Natural killer cell (primary cell): ENCODE measurements around the gene RTN4R. TPM values are rescaled to one million over a fixed set of nuclear protein-coding genes. Genes with fewer than 3 reads are reported as not detected.
A peak's percentile ranks its signal among the peaks of the same experiment; 100 is the strongest.

ENCODE experiments used
- ATAC-seq, 3 donors: fragments of 150-1000 bp in 2 of 3; fragments of 200-7000 bp in 1 of 3; cut with Tn5 transposase; 1 replicate in 1 of 3; 2 replicates in 2 of 3; pipeline ENCODE4 v1.10.0; 2021; ENCODE audit warnings: mild to moderate bottlenecking in 2 of 3, moderate library complexity in 2 of 3
- DNase-seq, 2 donors: peaks; one replicate each; pipeline versions ENCODE4 v3.0.0 to v3.0.0-alpha.2; 2013 to 2021; ENCODE audit warnings: mixed read lengths in 1 of 2
- H3K27ac ChIP-seq: one replicate; pipeline ENCODE4 v1.5.1; 2013; ENCODE audit warnings: mild to moderate bottlenecking, low read length
- H3K27me3 ChIP-seq: one replicate; pipeline ENCODE4 v1.6.1; 2013; ENCODE audit warnings: low read length; ENCODE audit not compliant: control insufficient read depth, insufficient read depth
- H3K36me3 ChIP-seq: one replicate; pipeline ENCODE4 v1.6.1; 2013; ENCODE audit warnings: low read length; ENCODE audit not compliant: control insufficient read depth, insufficient read depth
- H3K4me1 ChIP-seq: one replicate; pipeline ENCODE4 v1.6.1; 2013; ENCODE audit warnings: low read length; ENCODE audit not compliant: control insufficient read depth, insufficient read depth
- H3K4me3 ChIP-seq: one replicate; pipeline ENCODE4 v1.5.1; 2013; ENCODE audit warnings: low read length
- H3K9me3 ChIP-seq: one replicate; pipeline ENCODE4 v1.6.1; 2013; ENCODE audit warnings: low read length; ENCODE audit not compliant: control insufficient read depth, insufficient read depth
- H3K27ac Mint-ChIP-seq, 2 donors: one replicate each; pipeline ENCODE4 v1.8.0; 2022; ENCODE audit warnings: mild to moderate bottlenecking in 2 of 2, mixed read lengths in 2 of 2, moderate library complexity in 1 of 2
- H3K27me3 Mint-ChIP-seq, 2 donors: one replicate each; pipeline ENCODE4 v1.8.0; 2022; ENCODE audit warnings: low read depth in 2 of 2, mixed read lengths in 2 of 2
- H3K36me3 Mint-ChIP-seq: one replicate; pipeline ENCODE4 v1.8.0; 2022; ENCODE audit warnings: mixed read lengths
- H3K4me1 Mint-ChIP-seq, 2 donors: one replicate each; pipeline ENCODE4 v1.8.0; 2022; ENCODE audit warnings: mixed read lengths in 2 of 2
- H3K4me3 Mint-ChIP-seq: one replicate; pipeline ENCODE4 v1.8.0; 2022; ENCODE audit warnings: mild to moderate bottlenecking, moderate library complexity, mixed read lengths
- H3K9me3 Mint-ChIP-seq, 2 donors: one replicate each; pipeline ENCODE4 v1.8.0; 2022; ENCODE audit warnings: mixed read lengths in 2 of 2
- CTCF ChIP-seq: fragments of 200-600 bp; IDR thresholded peaks from one replicate; pipeline ENCODE4 v1.8.0; 2022; ENCODE audit warnings: antibody characterized with exemption
- WGBS: methylation state at CpG from one replicate; pipeline ENCODE4 v1.1.7; 2013; ENCODE audit warnings: missing lambda C conversion rate; ENCODE audit not compliant: insufficient coverage; 5-methylcytosine and 5-hydroxymethylcytosine counted together
- intact Hi-C: fragments of 100-400 bp; cut with micrococcal nuclease; formaldehyde crosslinking; loops from one replicate; pipeline ENCODE4 v1.14.2; 2022
- total RNA-seq, 4 donors: library from RNA; stranded (reverse); fragments of 120-200 nt in 1 of 4; gene quantifications; one replicate each; pipeline versions ENCODE4 v1.2.3 to v1.2.4, GENCODE V29; 2013 to 2022

Gene RTN4R
- total RNA-seq, 3 donors from 2014 or later (not counting 1 experiment from before 2014, with no cell fraction given): 1.2 to 2.9 (median 1.6) TPM

DNA sequence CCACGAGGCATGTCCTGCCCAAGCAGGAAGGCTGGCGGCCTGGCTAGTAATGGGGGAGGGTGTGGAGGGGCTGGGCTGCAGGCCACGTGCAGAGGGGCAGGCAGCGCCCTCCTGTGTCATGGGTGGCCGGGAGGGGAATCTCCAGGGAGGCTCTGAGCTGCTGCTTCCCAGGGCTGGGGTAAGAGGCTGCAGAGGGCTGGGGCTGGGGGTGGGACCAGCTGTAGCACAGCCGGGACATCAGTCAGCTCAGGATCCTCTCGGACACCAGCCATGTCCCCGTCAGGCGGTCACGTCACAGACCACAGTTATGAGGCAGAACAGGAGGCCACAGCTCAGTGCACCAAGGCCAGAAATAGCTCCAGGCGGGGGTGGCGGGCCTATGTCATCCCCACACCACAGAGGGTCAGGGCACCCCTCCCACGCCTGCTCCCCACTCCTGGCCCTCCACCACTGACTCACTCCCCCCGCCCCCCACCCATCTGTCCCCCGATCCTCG, 21.1 kb downstream of the RTN4R start:
- H3K27me3 ChIP-seq: no peaks in the 10 kb centered on the region
- ATAC-seq (no peak), DNase-seq (no peak)
- H3K27ac ChIP-seq: no peak overlapping the region
- no peaks in the 10 kb centered on the region for H3K36me3 ChIP-seq
- Mint-ChIP-seq H3K4me3 (no peak overlapping the region), H3K27ac (no peak overlapping the region), H3K36me3 (no peaks in the 10 kb centered on the region), H3K27me3 (no peaks in the 10 kb centered on the region), H3K4me1 (peaks cover 22 to 44% of the 10 kb centered on the region in 2 donors), H3K9me3 (no peaks in the 10 kb centered on the region)
- no peak for TF ChIP-seq CTCF
- H3K4me1 ChIP-seq: peaks cover 51% of the 10 kb centered on the region
- no peaks in the 10 kb centered on the region for H3K9me3 ChIP-seq
- intact Hi-C loops: no loop called here
- no peak overlapping the region for H3K4me3 ChIP-seq
- WGBS: 58% methylated on average over 15 of the region's 16 CpGs

- H3K27ac Mint-ChIP-seq: peak overlapping the region in 1 of 2 donors; percentile 90
- DNase-seq (no peak), ATAC-seq (no peak)
- H3K4me1 Mint-ChIP-seq: peaks cover 22 to 46% of the 10 kb centered on the region in 2 donors
- 91% methylated on average over 19 of the region's 19 CpGs for WGBS
- no peak for TF ChIP-seq CTCF
- H3K27me3 Mint-ChIP-seq: no peaks in the 10 kb centered on the region
- no peaks in the 10 kb centered on the region for H3K36me3 Mint-ChIP-seq
- no peak overlapping the region for H3K27ac ChIP-seq
- intact Hi-C loops: no loop called here
- H3K4me1 ChIP-seq: peaks cover 57% of the 10 kb centered on the region
- H3K9me3 Mint-ChIP-seq: no peaks in the 10 kb centered on the region
- no peak overlapping the region for H3K4me3 Mint-ChIP-seq
- no peaks in the 10 kb centered on the region for H3K9me3 ChIP-seq
- H3K4me3 ChIP-seq: no peak overlapping the region
- no peaks in the 10 kb centered on the region for H3K27me3 ChIP-seq
- H3K36me3 ChIP-seq: no peaks in the 10 kb centered on the region
These were observed 21.6 kb downstream of the RTN4R start for GRCh38 chr22:20246368-20247009.

- H3K36me3 ChIP-seq: no peaks in the 10 kb centered on the region
- peak in 2 of 3 donors; percentile 3 to 4 for ATAC-seq
- peaks cover 22 to 46% of the 10 kb centered on the region in 2 donors for H3K4me1 Mint-ChIP-seq
- no peak for TF ChIP-seq CTCF
- 79% methylated on average over 14 of the region's 14 CpGs for WGBS
- H3K27ac ChIP-seq: peak overlapping the region; percentile 80
- H3K36me3 Mint-ChIP-seq: no peaks in the 10 kb centered on the region
- H3K9me3 ChIP-seq: no peaks in the 10 kb centered on the region
- H3K4me3 Mint-ChIP-seq: peak overlapping the region; percentile 79
- DNase-seq: peak in 1 of 2 donors; percentile 14
- H3K27ac Mint-ChIP-seq: peak overlapping the region; percentile 90 to 91
- no peak overlapping the region for H3K4me3 ChIP-seq
- H3K27me3 ChIP-seq: no peaks in the 10 kb centered on the region
- no peaks in the 10 kb centered on the region for H3K27me3 Mint-ChIP-seq
- H3K9me3 Mint-ChIP-seq: no peaks in the 10 kb centered on the region
- intact Hi-C loops: no loop called here
- H3K4me1 ChIP-seq: peaks cover 64% of the 10 kb centered on the region
These were observed 22.3 kb downstream of the RTN4R start for GRCh38 chr22:20245577-20246367.
